A673 (cell line): ENCODE measurements around the gene TOB2. TPM values are rescaled to one million over a fixed set of nuclear protein-coding genes. Genes with fewer than 3 reads are reported as not detected.
A peak's percentile ranks its signal among the peaks of the same experiment; 100 is the strongest.

Experiments used
- BruUV-seq: library from RNA; stranded (reverse); fragments of 400-500 nt; replicated peaks from 2 replicates; lab custom pipeline; 2021; lab: Mats Ljungman, UMichigan
- CTCF ChIA-PET: fragments of 300-600 bp; sonication (Branson Sonifier 250); formaldehyde crosslinking; loops from one replicate; lab custom pipeline; 2022; ENCODE audit warnings: antibody characterized with exemption; lab: Charles Lee
- POLR2A ChIA-PET: fragments of 300-600 bp; sonication (Branson Sonifier 250); formaldehyde crosslinking; loops from one replicate; lab custom pipeline; 2022; ENCODE audit warnings: antibody characterized with exemption; ENCODE audit not compliant: low non-redundant PET; lab: Charles Lee
- DNase-seq: peaks from one replicate; pipeline ENCODE4 v3.0.0-alpha.2; 2015; ENCODE audit warnings: low spot score
- H3K27ac ChIP-seq: fragments of 200-600 bp; sonication (generic); 2 replicates; pipeline ENCODE4 v1.5.1; 2016; ENCODE audit warnings: mixed run types, low read depth, mild to moderate bottlenecking, mixed read lengths, antibody characterized with exemption, low read length; ENCODE audit not compliant: poor library complexity, severe bottlenecking
- H3K27me3 ChIP-seq: fragments of 200-600 bp; sonication (generic); replicated peaks from 2 replicates; pipeline ENCODE4 v1.6.1; 2017; ENCODE audit warnings: mixed run types, low read depth, mild to moderate bottlenecking, mixed read lengths, antibody characterized with exemption, low read length; ENCODE audit not compliant: insufficient read depth, poor library complexity
- H3K36me3 ChIP-seq: fragments of 200-600 bp; sonication (generic); 2 replicates; pipeline ENCODE4 v1.6.1; 2016; ENCODE audit warnings: mixed run types, mild to moderate bottlenecking, mixed read lengths, antibody characterized with exemption, low read length; ENCODE audit not compliant: insufficient read depth, poor library complexity, severe bottlenecking
- H3K4me1 ChIP-seq: fragments of 200-600 bp; sonication (generic); 2 replicates; pipeline ENCODE4 v1.6.1; 2017; ENCODE audit warnings: mixed run types, mild to moderate bottlenecking, mixed read lengths, antibody characterized with exemption, low read length; ENCODE audit not compliant: insufficient read depth, poor library complexity, severe bottlenecking
- H3K4me3 ChIP-seq: fragments of 200-600 bp; sonication (generic); 2 replicates; pipeline ENCODE4 v1.5.1; 2016; ENCODE audit warnings: low read depth, mixed run types, mild to moderate bottlenecking, mixed read lengths, low read length; ENCODE audit not compliant: poor library complexity, severe bottlenecking
- H3K9me3 ChIP-seq: fragments of 200-600 bp; sonication (generic); 2 replicates; pipeline ENCODE4 v1.6.1; 2016; ENCODE audit warnings: mixed run types, low read depth, mild to moderate bottlenecking, mixed read lengths, antibody characterized with exemption, low read length; ENCODE audit not compliant: poor library complexity, severe bottlenecking
- CTCF ChIP-seq: fragments of 300-800, 200-600 bp; sonication (generic); conservative IDR thresholded peaks from 2 replicates; pipeline ENCODE4 v1.5.1; 2017; ENCODE audit warnings: low read depth, mild to moderate bottlenecking, antibody characterized with exemption, low read length, moderate library complexity, mixed read lengths
- EZH2 ChIP-seq: fragments of 200-600 bp; sonication (generic); IDR thresholded peaks from 2 replicates; pipeline ENCODE4 v1.6.1; 2017; ENCODE audit warnings: borderline replicate concordance, low read depth, mild to moderate bottlenecking, mixed read lengths, antibody characterized with exemption, low read length; ENCODE audit not compliant: poor library complexity, severe bottlenecking
- intact Hi-C: fragments of 100-400 bp; cut with micrococcal nuclease; formaldehyde crosslinking; loops from one replicate; pipeline ENCODE4 v1.10.0; 2022; ENCODE audit not compliant: unreplicated experiment
- total RNA-seq: library from RNA; stranded (reverse); gene quantifications from 2 replicates; pipeline ENCODE4 v1.2.3, GENCODE V29; 2021

TOB2 gene
- total RNA-seq, 1 experiment from 2014 or later: 53.8 TPM

DNA sequence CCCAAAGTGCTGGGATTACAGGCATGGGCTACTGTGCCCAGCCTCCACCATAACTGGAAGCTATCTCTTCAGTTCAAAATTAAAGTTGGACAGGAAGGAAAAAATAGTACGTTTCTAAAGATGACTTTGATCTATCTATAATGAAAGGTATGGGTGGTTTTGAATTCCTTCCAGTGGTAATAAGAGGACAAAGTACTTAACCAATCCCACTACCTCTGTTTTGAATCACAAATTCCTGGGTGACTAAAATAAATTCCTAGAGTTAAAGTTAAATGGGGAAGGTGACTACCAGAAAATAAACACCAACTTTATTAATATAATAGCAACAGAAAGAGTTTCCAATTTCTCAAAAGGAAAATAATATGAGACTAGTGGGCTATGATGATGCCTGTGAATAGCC is 12.8 kb upstream of the TOB2 start:
- H3K27ac ChIP-seq: no peak overlapping the region
- no peaks in the 10 kb centered on the region for H3K9me3 ChIP-seq
- no peak overlapping the region for H3K4me3 ChIP-seq
- CTCF ChIA-PET: no interaction called here
- TF ChIP-seq EZH2: no peak
- TF ChIP-seq CTCF: no peak
- no peaks in the 10 kb centered on the region for H3K4me1 ChIP-seq
- H3K36me3 ChIP-seq: peaks cover 43% of the 10 kb centered on the region
- intact Hi-C loops: no loop called here
- no TSS peak for BruUV-seq
- DNase-seq: no peak
- no peaks in the 10 kb centered on the region for H3K27me3 ChIP-seq
- POLR2A ChIA-PET: interaction anchor here (0.7 kb wide), 1 partner anchor 13 kb away, joined by 5 read pairs; no protein-coding TSS in a partner anchor

GRCh38 chr22:41458161-41458728 is 11.6 kb upstream of the TOB2 start:
- Histone ChIP-seq H3K9me3 (no peaks in the 10 kb centered on the region), H3K4me3 (no peak overlapping the region), H3K4me1 (no peaks in the 10 kb centered on the region), H3K27me3 (no peaks in the 10 kb centered on the region), H3K36me3 (peaks cover 34% of the 10 kb centered on the region), H3K27ac (no peak overlapping the region)
- intact Hi-C loops: no loop called here
- CTCF ChIA-PET: no interaction called here
- no TSS peak for BruUV-seq
- no peak for DNase-seq
- TF ChIP-seq EZH2: no peak
- no peak for TF ChIP-seq CTCF
- POLR2A ChIA-PET: no interaction called here

- no TSS peak for BruUV-seq
- peak overlapping the region; percentile 100 for H3K27ac ChIP-seq
- H3K4me3 ChIP-seq: peak overlapping the region; percentile 100
- ChIA-PET POLR2A (interaction anchor here (0.5 to 1.0 kb wide), 6 partner anchors 14 to 168 kb away, joined by 3 to 10 read pairs (median 6); partner anchors contain the start of genes ACO2 and PHF5A), CTCF (interaction anchor here (0.6 kb wide), 1 partner anchor 53 kb away, joined by 4 read pairs; no protein-coding TSS in a partner anchor)
- peak; percentile 100 for DNase-seq
- intact Hi-C loops: loop anchor here (5.0 kb wide), 1 partner anchor 356 kb away; the partner anchor contains the start of gene EP300
- no peaks in the 10 kb centered on the region for H3K9me3 ChIP-seq
- peaks cover 14% of the 10 kb centered on the region for H3K4me1 ChIP-seq
- TF ChIP-seq CTCF (no peak), EZH2 (no peak)
- no peaks in the 10 kb centered on the region for H3K27me3 ChIP-seq
- H3K36me3 ChIP-seq: peaks cover under 1% of the 10 kb centered on the region
Measured at GRCh38 chr22:41448189-41448808, 1.7 kb upstream of the TOB2 start.
